ENCODE data around the gene DENND2C.
"Not testable (repeated sequence)": the region's sequence is repeated elsewhere in the genome, so short reads cannot be mapped to it uniquely, and the experiment has no call there.

Gene DENND2C

GRCh38 chr1:114594046-114594445 lies 75.8 kb downstream of the DENND2C start:
- no peak for DNase-seq

DNA sequence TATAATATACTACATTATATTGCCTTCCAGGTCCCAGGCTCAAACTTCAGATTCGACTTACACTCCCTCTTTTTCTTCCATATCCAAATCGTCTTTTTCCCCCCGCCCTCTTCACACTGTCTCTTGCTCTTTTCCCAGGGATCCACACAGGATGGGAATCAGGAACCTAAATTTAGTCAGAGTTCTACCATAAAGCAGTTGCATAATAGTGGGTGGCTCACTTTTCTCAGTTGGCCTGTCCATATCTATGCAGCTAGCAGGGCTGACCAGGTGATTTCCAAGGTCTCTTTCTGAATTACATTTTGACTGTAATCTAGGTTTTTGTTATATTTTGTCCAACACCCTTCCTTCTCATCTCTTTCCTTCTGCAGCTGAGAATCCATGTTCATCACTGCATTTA lies 80.7 kb downstream of the DENND2C start:
- no peak for DNase-seq

DNA sequence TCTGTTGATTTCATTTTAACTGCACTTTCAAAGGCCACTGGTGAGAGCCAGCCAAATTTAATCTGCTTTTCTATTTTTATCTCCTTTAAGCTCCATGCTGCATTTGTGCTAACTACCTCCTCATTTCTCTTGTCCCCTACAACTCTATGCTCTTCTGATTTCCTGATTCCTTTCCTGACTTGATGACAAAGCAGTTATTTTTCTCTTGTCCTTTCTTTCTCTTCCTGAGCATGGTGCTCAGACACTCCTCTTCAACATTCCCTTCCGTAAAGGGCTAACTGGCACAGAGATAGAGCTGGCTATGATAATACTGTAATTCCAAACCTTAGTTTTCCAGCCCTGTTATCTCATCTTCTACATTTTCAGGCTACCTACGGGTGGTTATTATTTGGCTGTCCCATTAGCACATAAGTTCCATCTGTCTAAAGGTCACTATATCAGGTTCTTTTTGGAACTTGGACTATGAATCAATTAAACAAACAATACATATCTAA lies 81.6 kb downstream of the DENND2C start:
- DNase-seq = no peak

- no peak for DNase-seq
Measured at GRCh38 chr1:114587203-114587991, 82.5 kb downstream of the DENND2C start.

GRCh38 chr1:114586513-114587047 lies 83.3 kb downstream of the DENND2C start:
- no peak for DNase-seq

GRCh38 chr1:114585231-114585630 lies 84.6 kb downstream of the DENND2C start:
- DNase-seq = no peak

DNA sequence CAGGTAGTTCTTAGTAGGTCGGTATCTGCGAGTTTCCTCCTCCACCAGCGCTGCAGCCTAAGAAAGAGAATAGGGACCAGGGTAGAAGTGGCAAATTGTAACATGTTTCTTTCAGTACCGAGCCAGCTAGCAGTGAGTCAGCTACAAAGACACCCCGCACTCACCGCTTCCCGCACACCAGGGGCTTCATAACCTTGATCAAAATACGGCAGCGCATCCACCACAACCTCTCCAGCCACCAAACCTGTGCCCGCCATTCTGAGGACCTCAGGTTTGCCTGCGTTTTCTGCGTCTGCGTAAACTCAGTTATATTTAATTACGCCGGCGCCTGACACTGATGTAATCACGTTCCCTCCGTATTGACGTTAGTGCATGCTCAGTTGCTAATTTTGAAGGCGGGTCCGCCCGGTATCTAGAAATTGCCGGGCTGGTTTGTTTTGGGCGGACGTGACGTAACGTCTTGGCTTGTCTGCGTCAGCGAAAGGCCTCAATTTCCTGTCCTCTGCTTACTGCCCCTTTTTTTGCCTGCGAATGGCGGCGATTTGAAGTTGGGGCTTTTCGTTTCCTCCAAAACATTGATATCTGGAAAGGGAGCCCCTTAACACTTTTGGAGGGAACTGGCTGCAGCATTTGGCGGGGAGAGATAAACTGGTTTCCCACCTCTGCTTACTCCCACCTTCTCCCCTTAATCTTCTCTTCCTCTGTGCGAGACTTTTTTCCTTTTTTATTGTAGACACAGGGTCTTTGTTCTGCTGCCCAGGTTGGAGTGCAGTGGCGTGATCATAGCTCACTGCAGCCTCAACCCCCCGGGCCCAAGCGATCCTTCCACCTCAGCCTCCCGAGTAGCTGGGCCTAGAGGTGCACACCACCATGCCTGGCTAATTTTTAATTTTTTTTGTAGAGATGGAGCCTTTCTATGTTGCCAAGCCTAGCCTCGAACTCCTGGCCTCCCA lies 88.2 kb downstream of the DENND2C start, which contains the start of gene BCAS2:
Gene BCAS2, minus strand, starts transcription at position 281 of the 953 bp plus-strand sequence. Its CDS starts 24 bp downstream, at position 257.
- peak; percentile 97 for DNase-seq

- DNase-seq = no peak
Measured at GRCh38 chr1:114574365-114574764, 95.5 kb downstream of the DENND2C start.

DNA sequence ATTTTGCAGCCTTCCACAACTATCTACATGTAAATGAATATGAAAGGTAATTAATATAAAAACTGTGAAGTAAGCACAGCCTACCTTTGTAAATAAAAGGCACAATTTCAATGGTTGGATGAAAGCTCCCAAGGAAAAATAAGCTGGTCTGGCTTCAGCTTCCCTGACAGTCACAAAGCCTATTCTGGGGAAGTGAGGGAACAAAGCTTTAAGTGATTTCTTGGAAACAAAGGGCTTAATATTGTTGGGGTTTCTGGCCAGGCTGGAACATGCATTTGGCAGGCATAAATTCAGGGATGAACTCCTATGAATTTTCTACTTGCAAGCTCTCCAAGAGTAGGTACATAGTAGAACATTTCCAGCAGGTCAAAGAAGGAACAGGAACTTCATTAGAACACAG lies 105.7 kb downstream of the DENND2C start:
- no peak for DNase-seq

GRCh38 chr1:114562978-114563510 lies 106.8 kb downstream of the DENND2C start:
- DNase-seq = not testable (repeated sequence)

- DNase-seq = no peak
Measured at GRCh38 chr1:114561333-114561732, 108.5 kb downstream of the DENND2C start.

DNA sequence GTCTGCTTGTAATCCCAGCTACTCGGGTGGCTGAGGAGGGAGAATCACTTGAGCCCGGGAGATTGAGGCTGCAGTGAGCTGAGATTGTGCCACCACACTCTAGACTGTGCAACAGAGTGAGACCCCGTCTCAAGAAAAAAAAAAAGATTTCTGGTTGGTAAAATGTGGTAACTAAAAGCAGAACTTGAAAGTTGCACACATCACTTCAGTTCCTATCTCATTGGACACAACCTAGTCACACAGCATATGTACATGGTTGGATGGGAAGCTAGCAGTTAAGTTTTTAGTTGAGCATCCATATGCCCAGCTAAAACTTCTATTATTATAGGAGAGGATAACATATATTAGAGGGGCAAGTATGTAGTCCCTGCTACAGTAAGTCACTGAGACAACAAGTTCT lies 110.5 kb downstream of the DENND2C start:
- DNase-seq = no peak

- peak; percentile 7 for DNase-seq
Measured at GRCh38 chr1:114558544-114558943, 111.3 kb downstream of the DENND2C start.

DNA sequence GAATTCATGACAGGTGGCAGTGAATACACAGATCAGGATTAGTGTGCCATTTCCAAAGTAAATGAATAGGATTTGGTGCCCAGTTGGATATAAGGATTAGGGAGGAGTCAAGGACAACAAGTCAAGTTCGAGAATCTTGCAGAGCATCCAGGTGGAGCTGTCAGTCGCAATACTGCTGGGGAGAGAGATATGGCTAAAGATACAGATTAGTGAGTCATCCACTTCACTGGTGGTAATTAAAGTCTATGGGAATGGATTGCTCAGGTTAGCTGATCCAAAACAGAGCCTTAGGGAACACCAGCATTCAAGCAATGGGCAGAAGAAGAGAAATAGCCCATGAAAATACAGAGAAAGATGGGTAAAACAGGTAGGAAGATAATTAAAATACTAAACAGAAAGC lies 115.3 kb downstream of the DENND2C start:
- DNase-seq = no peak

GRCh38 chr1:114552106-114552639 lies 117.7 kb downstream of the DENND2C start:
- DNase-seq = no peak

DNA sequence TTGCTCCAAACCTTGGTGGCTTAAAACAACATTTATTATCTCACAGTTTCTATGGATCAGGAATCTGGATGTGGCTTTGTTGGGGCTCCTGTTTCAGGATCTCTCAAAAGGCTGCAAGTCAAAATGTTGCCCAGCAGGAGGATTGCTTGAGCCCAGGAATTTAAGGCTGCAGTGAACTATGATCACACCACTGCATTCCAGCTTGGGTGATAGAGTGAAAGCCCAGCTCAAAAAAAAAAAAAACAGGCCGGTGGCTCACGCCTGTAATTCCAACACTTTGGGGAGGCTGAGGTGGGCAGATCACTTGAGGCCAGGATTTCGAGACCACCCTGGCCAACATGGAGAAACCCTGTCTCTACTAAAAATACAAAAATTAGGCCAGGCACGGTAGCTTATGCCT lies 118.4 kb downstream of the DENND2C start:
- DNase-seq = no peak

GRCh38 chr1:114550336-114550735 lies 119.5 kb downstream of the DENND2C start:
- no peak for DNase-seq

DNA sequence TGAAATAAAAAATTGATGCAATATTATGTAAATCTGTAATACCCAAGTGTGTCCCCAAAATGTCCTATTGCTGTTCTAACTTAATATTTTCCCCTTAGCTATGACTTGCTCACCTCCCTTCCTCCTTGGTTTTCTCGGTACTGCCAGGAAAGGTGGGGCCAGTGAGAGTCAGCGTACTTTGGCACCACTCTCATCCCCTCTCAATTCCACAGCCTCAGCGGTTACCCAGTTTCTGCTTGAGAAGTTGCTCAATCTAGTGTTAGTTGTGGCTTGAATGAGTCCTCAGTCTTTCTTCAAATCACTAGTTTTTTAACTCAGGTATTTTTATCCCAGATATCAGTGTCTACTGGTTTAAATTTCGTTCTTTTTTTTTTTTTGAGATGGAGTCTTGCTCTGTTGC lies 120.7 kb downstream of the DENND2C start:
- DNase-seq = no peak

- DNase-seq = no peak
Measured at GRCh38 chr1:114547076-114547475, 122.8 kb downstream of the DENND2C start.

GRCh38 chr1:114545796-114546195 lies 124.1 kb downstream of the DENND2C start:
- no peak for DNase-seq

- no peak for DNase-seq
Measured at GRCh38 chr1:114545315-114545714, 124.5 kb downstream of the DENND2C start.

DNA sequence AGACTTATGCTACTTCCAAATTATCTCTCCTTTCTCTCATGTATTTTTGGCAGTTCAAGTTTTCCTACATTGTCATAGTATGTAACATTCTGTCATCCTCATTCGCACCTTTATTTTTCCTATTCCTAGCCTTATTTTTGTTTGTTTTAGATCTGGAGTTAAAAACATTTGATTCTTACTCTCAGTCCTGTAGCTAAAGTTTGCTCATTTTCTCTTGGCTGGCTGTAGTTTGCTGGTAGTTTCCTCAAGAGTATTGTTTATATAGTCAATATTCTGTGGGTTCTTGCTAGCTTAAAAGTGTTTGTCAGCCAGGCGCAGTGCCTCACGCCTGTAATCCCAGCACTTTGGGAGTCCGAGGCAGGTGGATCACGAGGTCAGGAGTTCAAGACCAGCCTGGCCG lies 129.0 kb downstream of the DENND2C start:
- no peak for DNase-seq

GRCh38 chr1:114540272-114540671 lies 129.6 kb downstream of the DENND2C start:
- DNase-seq = no peak
